HG02884 (cell line): ENCODE results near the gene UVRAG.
"Not testable (repeated sequence)": the region's sequence is repeated elsewhere in the genome, so short reads cannot be mapped to it uniquely, and the experiment has no call there.

Source experiments
- ATAC-seq: cut with Tn5 transposase; IDR thresholded peaks from one replicate; pipeline ENCODE4 v1.9.1; 2021; ENCODE audit warnings: mild to moderate bottlenecking, moderate library complexity; ENCODE audit not compliant: unreplicated experiment

UVRAG gene

GRCh38 chr11:76048763-76049162, 233.8 kb downstream of the UVRAG start:
- no peak for ATAC-seq

GRCh38 chr11:76049511-76049910, 234.5 kb downstream of the UVRAG start:
- no peak for ATAC-seq

- no peak for ATAC-seq
These were observed 236.9 kb downstream of the UVRAG start for GRCh38 chr11:76051937-76052336.

DNA sequence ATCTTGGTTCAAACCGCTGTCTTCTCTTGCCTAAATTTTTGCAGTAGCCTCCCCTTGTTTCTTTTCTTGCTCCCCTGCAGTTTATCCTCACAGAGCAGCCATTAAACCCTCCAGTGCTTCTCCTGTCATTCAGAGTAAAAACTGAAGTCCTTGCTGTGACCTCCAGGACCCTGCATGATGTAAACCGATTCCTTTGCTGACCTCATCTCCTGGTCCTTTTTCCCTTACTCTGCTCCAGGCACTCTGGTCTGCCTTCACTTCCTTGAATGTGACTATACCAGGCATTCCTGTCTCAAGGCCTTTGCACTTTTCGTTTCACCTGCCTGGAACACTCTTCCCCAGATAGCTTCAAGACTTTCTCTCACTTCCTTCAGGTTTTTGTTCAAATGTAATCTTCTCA, 239.3 kb downstream of the UVRAG start:
- no peak for ATAC-seq

DNA sequence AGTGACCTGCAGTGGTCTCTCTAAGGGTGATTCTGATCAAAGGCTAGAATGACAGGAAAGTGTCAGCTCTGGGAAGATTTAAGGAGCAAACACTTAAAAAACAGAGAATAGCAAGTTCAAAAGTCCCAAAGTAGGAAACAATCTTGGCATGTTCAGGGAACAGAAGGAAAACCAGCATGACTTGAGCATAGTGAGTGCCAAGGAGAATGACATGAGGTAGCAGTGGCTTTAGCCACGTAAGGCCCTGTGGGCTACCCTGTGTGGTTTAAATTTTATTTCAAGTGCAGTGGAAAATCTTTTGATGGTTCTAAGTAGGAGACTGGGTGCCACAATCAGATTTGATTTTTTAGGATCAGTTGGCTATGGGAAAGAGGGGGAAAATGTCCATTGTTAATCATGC, 241.9 kb downstream of the UVRAG start:
- no peak for ATAC-seq

DNA sequence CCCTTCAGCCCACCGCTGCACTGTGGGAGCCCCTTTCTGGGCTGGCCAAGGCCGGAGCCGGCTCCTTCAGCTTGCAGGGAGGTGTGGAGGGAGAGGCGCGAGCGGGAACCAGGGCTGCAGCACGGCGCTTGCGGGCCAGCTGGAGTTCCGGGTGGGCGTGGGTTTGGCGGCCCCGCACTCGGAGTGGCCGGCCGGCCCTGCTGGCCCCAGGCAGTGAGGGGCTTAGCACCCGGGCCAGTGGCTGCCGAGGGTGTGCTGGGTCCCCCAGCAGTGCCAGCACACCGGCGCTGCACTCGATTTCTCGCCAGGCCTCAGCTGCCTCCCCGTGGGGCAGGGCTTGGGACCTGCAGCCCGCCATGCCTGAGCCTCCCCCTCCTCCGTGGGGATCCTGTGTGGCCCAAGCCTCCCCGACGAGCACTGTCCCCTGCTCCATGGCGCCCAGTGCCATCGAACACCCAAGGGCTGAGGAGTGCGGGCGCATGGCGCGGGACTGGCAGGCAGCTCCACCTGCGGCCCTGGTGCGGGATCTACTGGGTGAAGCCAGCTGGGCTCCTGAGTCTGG, 245.5 kb downstream of the UVRAG start:
- not testable (repeated sequence) for ATAC-seq

DNA sequence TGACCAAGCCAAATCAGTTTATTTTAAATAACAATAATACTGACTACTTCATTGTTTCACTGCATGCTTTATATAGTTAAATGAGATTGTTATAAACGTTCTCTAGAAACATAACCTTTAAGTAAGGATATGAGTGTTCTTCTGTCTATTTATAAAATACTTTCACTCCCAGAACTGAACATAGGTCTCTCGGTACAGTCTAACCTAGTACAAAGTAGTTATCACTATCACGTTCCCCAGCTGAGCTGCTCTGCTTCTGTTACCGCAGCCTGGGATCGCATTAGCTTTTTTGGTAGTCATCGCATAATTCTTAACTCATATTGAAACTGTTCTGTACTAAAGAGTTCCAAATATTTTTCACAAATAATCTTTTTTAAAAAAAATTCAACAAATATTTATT, 247.7 kb downstream of the UVRAG start:
- peak; percentile 98 for ATAC-seq

- no peak for ATAC-seq
These were observed 249.2 kb downstream of the UVRAG start for GRCh38 chr11:76064192-76064591.

GRCh38 chr11:76067099-76067498, 252.1 kb downstream of the UVRAG start:
- ATAC-seq = no peak

- no peak for ATAC-seq
These were observed 254.0 kb downstream of the UVRAG start for GRCh38 chr11:76069001-76069400.

DNA sequence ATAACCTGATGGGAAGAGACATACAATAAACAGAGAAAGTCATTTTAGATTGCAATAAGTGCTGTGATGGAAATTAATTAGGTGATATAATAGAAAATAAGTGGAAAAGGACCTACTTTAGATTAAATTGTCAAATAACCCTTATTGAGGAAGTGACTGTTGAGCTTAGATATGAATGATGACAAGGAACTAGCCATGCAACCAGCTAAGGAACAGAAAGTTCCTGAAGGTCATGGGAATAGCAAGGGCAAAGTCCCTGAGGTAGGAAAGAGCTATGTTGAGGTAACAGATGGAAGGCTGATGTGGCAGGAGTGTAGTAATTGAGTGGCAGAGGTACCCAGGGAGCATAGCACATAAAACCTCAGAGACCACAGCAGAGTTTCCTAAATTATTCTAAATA, 256.1 kb downstream of the UVRAG start:
- no peak for ATAC-seq

- ATAC-seq = no peak
These were observed 258.7 kb downstream of the UVRAG start for GRCh38 chr11:76073724-76074123.

DNA sequence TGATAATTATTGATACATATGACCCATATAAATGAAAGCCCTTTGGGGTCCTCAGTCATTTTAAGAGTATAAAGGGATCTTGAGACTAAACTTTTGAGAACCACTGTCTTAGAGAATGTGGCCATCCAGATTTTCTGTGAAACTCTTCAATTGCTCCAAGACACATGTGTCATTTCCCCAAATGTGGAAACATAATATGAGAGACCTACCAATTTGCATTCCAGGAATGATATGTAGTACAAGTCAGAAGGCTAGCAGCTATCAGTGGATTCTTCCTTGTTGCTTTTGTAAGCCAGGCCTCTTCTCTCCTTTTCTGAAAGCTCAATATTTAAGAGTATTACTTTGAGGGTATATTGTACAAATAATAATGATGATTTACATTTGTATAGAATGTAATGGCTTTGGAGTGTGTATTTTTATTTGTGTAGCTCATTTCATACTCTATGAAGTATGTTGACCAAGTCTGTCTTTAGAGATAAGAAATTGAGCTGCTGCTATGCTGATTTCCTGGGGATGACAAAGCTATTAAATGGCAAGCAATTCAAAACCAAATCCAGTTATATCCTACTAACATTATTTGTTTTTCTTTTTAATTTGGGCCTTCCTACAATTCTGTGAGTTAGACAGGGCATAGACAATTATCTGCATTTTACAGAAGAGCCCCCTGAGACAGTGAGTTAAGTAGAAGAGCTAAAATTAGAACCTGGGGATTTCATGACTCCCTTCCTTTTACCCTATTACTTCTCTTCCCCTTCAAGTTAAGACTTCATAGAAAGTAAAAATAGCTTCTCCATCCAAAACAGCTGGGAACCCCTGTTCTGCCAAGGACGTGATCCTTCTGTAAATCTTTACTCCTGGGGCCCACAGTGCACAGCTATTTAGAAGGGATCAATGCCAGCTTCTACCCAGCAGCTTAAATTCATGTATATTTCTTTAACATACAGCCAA, 259.4 kb downstream of the UVRAG start:
- ATAC-seq = no peak

- ATAC-seq = no peak
These were observed 260.7 kb downstream of the UVRAG start for GRCh38 chr11:76075716-76076115.

DNA sequence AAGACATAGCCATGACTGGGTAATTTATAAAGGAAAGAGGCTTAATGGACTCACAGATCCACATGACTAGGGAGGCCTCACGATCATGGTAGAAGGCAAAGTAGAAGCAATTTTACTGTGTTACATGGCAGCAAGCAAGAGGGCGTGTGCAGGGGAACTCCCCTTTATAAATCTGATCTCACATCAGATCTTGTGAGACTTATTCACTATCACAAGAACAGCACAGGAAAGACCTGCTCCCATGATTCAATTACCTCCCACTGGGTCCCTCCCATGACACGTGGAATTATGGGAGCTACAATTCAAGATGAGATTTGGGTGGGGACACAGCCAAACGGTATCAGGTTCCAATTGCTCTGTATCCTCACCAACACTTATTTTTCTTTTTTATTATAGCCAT, 261.2 kb downstream of the UVRAG start:
- not testable (repeated sequence) for ATAC-seq

GRCh38 chr11:76076749-76077148, 261.7 kb downstream of the UVRAG start:
- ATAC-seq = no peak

DNA sequence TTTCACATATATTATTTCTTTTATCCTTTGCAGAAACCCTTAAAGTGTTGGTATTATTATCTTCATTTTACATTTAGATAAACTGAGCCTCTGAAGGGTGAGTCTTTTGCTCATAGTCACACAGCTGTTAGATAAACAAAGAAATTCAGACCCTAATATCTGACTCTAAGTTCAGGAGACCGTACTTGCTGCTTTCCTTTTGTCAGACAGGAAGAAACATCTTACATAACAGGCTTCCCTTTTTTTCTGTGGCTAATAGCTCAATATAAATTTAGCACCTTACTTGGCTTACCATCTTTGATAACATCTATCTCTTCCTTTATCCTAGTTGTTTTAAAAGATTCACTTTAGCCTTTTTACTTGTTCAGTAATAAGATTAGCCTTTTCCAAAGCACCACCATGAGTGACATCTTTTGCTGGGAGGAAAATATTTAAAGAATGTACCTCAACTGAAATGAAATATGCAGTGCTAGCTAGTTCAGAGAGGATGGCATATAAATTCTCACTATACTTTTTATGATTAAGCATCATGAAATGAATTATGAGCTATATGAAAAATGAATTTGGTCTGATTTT, 262.7 kb downstream of the UVRAG start:
- no peak for ATAC-seq

DNA sequence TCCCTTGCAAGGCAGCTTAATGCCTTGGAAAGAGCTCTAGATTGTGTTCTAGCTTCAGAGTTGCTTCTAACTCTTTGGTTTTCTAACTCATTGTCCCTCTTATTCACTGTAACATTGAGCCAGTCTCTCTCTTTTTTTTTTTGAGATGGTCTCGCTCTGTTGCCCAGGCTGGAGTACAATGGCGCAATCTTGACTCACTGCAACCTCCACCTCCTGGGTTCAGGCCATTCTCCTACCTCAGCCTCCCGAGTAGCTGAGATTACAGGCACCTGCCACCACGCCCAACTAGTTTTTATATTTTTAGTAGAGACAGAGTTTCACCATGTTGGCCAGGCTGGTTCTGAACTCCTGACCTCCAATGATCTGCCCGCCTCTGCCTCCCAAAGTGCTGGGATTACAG, 266.1 kb downstream of the UVRAG start:
- ATAC-seq = not testable (repeated sequence)

- no peak for ATAC-seq
These were observed 268.8 kb downstream of the UVRAG start for GRCh38 chr11:76083563-76084451.

DNA sequence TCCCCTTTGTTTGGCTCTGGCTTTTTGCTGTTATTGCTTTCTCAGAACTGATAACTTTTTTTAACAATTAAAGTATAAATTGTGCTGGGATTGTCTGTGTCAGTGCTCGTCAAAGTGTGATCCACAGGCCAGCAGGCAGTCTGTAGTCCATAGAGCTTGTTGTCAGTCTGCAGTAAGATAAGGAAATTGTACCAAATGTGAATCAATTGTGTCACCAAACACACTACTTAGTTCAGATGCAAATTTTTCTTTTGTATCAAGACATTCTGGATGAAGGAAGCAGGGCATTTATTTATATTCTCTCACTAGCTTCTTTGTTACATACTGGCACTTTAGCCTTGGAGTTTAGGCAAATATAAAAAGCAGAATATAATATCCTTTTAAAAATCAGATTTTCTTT, 270.3 kb downstream of the UVRAG start:
- no peak for ATAC-seq
